Measurements from ENCODE around the gene SLC35F4.

- TF ChIP-seq REST (IDR thresholded peaks at IDR 0.05; ENCODE audit: insufficient read depth in 1 of 2, low read depth in 2 of 2, low read length in 2 of 2) = no peak
- no peak for TF ChIP-seq POLR2AphosphoS5 (IDR thresholded peaks at IDR 0.05; ENCODE audit: low read depth, low read length)
- TF ChIP-seq SIN3A (IDR thresholded peaks at IDR 0.05; ENCODE audit: borderline replicate concordance, insufficient read depth, low read length) = no peak
Observed at GRCh38 chr14:57640036-57640435, 225.9 kb downstream of the SLC35F4 start.

Data from PFSK-1 (cell line).